UCSD-AML1 (cell line): ENCODE data around the gene GCLM.
"Not testable (repeated sequence)": the region's sequence is repeated elsewhere in the genome, so short reads cannot be mapped to it uniquely, and the experiment has no call there.

Source experiments
- DNase-seq: peaks from one replicate; lab custom pipeline; 2025; ENCODE audit not compliant: unreplicated experiment; lab: John Stamatoyannopoulos, UW

Gene GCLM

DNA sequence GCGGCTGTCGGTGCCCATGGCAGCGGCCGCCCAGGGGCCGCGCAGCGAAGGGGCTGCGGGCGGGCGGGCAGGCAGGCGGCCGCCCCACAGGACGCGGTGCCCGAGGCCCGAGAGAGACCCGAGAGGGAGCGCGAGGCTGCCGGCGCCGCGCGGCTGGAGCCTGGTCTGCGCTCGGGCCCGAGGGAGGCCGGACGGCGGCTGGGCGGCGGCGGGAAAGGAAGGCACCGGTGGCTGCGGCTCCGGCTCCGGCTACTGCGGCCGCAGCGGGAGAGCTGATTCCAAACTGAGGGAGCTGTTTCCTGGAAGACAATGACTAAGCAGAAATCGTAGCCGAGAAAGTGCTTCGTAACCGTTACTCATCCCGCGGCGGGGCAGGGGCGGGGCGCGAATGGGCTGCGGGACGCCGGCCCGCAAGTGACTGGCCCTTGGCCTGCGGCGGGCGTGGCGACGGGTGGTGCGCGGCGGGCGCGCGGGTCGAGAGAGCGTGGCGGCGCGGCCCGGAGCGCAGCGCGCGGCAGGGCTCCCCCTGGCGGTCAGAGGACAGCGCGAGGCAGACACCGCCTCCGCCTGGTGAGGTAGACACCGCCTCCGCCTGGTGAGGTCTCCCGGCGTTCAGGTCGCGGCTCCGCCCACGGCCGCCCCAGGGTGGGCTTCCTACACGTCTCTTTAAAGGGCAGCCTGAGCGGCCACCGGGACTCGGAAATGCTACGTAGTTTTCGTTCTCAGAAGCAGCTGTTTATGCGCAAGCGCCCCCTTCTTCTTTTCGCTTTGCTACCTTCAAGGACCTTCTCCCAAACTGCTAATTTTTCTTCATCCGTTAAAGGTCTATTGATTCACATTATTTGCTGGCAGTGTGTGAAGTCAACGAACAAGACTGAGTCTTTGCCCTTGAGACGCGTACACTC is at the start of gene GCLM:
Gene GCLM, minus strand, starts transcription at position 285 of the 905 bp plus-strand sequence. Its CDS starts 267 bp downstream, at position 18.
- DNase-seq, result peak; percentile 95

- no peak for DNase-seq
Observed at GRCh38 chr1:93958726-93959100, 49.5 kb upstream of the GCLM start.

GRCh38 chr1:93958032-93958725 is 48.9 kb upstream of the GCLM start:
- no peak for DNase-seq

GRCh38 chr1:93955765-93956164 is 46.5 kb upstream of the GCLM start:
- DNase-seq, result no peak

- not testable (repeated sequence) for DNase-seq
Observed at GRCh38 chr1:93947002-93947686, 37.9 kb upstream of the GCLM start.

- no peak for DNase-seq
Observed at GRCh38 chr1:93938461-93939145, 29.4 kb upstream of the GCLM start.

GRCh38 chr1:93937997-93938396 is 28.8 kb upstream of the GCLM start:
- DNase-seq, result no peak

DNA sequence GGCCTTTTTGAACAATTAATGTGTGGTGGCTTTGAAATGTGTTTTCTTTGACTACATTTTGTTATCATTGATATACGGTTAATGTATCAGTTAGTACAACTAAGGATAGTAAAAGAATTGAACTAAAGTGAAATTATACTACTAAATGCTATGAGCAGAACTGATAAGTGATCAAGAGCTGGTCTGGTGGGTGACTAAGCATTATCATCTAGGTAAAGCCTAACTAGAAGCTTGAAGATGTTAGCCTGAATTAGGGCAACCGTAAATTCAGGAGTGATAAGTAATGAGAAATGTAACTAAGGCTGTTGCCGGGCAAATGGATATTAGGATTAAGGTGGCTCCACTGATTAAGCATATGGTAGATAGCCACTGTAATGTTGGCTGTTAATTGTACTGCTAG is 16.0 kb upstream of the GCLM start:
- DNase-seq, result no peak

- no peak for DNase-seq
Observed at GRCh38 chr1:93919780-93920179, 10.6 kb upstream of the GCLM start.

DNA sequence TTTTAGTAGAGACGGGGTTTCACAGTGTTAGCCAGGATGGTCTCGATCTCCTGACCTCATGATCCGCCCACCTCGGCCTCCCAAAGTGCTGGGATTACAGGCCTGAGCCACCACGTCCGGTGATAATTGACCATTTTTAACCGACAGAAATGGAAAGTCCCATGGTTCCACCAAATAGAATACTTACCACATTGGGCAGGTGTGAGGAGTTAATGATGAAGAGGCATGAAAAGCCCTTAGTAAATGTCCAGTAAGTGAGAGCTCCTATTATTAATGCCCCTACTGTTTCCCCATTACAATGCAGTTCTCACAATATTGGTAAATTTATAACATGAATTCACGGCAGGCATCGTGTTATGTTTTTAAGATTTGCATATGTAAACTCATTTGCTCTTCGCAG is 8.1 kb upstream of the GCLM start:
- DNase-seq, result no peak

DNA sequence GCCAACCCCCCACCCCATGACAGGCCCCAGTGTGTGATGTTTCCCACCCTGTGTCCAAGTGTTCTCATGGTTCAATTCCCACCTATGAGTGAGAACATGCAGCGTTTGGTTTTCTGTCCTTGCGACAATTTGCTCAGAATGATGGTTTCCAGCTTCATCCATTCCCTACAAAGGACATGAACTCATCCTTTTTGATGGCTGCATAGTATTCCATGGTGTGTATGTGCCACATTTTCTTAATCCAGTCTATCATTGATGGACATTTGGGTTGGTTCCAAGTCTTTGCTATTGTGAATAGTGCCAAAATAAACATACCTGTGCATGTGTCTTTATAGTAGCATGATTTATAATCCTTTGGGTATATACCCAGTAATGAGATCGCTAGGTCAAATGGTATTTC is 1.6 kb upstream of the GCLM start:
- DNase-seq, result not testable (repeated sequence)

- no peak for DNase-seq
Observed at GRCh38 chr1:93910305-93910704, 1.1 kb upstream of the GCLM start.

DNA sequence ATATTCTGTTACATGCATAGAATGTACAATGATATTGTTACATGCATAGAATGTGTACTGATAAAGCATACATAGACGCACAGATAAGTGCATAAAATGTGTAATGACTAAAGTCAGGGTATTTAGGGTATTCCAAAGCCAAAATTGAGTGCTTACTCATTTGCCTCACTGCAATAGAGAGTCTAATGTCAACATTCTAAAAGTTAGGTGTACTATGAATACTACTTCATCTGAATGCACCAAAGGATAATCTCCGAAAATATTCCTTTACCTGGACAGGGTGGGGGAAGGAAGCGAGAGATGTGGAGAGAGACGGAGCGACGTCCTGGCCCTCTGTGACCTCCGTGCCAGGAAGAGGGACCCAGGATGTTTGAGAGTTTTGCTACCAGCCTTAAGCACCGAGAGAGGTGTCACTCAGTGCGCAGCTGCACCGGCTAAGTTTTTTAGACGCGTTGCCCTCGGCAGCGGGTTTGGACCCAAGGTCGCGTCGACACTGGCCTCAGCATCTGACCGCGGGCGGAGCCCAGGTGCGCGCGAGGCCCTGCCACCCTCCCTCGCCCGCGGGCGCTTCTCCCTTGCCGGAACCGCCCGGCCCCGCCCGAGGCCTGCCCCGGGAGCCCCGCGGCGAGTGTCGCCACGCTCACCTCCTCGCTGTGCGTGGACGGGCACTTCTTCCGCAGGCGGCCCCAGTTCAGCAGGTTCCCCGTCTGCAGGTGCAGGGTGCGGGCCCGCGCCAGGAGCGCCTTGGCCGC is 660 bp downstream of the GCLM start:
- DNase-seq, result peak; percentile 47

DNA sequence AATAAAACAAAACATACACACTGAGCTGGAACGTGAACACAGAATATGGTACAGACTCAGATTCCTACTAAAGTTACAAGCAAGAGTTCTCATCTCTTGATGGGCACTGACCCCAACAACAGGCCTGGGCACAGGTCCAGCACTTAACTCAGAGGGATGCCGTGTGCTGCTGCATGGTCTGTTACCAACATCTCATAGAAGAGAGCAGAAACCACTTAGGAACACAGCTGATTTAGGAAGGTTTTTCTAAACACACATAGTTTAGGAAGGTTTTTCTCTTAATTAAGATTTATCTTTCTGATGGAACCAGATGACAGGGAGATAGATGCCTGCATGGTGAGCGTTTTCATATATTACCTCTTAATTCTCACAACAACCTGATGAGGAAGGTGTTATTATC is 1.5 kb downstream of the GCLM start:
- DNase-seq, result no peak

DNA sequence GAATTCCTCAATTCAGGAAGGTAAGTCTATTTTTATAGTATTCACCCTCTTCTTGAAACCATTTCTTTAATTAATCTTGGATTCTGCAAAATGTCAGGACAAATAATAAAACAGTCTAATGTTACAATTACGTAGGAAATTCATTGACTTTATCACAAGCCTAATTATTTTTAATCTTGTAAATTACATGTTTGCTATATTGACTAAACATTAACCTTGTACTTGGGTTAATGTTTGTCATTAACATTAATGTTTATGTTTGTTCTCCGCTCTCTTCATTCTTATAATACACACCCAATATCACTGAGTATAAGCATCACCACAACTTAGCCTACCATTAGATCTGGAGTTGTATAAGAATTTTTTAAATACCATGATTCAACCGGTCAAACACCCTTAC is 2.8 kb downstream of the GCLM start:
- DNase-seq, result no peak

- DNase-seq, result no peak
Observed at GRCh38 chr1:93905734-93906133, 3.5 kb downstream of the GCLM start.

DNA sequence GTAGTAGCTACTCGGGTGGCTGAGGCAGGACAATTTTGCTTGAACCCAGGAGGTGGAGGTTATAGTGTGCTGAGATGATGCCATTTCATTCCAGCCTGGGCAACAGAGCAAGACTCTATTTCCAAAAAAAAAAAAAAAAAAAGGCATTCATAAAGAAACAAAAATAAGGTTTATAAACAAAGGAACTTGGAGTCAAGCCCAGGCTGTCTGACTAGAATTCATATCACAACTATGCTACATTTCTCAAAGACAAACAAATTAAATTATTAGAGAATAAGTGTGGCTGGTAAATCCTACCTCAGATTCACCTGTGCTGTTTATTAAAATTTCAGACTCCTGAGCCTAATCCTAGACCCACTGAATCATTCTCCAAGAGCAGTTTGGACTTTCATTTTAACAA is 4.2 kb downstream of the GCLM start:
- no peak for DNase-seq

DNA sequence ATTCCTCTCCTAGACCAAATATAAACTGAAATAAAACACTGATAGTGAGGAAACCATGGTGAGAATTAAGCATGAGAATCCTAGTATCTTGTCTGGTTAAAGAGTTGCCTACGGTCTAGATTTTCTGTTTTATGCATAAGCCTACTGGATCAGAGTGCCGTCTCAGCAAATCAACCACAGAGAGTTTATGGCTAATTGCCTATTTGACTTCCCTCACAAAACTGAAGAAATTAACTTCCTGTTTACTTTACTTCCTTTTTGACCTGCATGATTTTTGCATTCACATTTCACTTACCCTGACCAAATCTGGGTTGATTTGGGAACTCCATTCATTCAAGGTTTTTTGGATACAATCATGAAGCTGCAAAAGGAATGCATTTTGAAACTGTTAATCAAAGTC is 5.0 kb downstream of the GCLM start:
- no peak for DNase-seq

DNA sequence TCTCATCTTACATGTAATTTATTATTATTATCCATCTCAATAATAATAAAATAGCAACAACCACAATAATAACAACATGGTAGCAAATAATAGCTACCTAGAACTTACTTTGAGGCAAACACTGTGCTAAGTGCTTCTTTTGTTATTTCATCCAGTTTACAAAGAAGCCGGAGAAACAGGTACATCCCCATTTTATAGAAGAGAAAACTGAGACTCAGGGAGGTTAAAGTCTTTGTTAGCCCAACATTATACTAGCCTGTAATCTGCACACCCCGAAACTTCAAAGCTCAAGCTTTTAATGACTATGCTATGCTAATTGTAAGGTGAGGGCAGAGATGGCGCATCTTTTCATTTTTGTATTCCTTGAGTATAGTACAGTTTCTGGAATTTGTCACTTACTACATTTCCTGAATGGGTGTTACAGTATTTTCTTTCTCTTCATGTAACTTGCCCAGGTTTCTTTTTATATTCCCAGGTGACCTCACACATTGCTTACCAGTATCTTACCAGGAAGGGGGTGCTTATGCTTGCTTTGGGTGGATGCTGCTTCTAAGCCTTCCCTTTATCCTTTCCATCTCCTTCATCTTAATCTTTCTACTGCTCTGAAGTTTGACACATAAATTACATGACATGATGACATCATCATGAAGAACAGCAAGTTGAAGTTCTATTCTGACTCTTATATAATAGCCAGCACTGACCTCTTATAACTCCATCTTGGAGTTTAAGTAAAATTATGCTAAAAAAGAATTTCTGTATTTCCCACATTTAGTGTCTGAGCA is 8.3 kb downstream of the GCLM start:
- no peak for DNase-seq
